Measurements from ENCODE around the gene TMEM192.
A peak's percentile ranks its signal among the peaks of the same experiment; 100 is the strongest.
"Not testable (repeated sequence)": the region's sequence is repeated elsewhere in the genome, so short reads cannot be mapped to it uniquely, and the experiment has no call there.

The TMEM192 gene

GRCh38 chr4:165112368-165113121, at the start of gene TMEM192:
TMEM192 (minus strand) TSS chr4:165112860; CDS start chr4:165112773, 87 bp downstream.
- DNase-seq = peak; percentile 92

GRCh38 chr4:165158762-165159161, 46.1 kb upstream of the TMEM192 start:
- no peak for DNase-seq

GRCh38 chr4:165156906-165157305, 44.2 kb upstream of the TMEM192 start:
- no peak for DNase-seq

- DNase-seq = no peak
Measured at GRCh38 chr4:165154482-165154881, 41.8 kb upstream of the TMEM192 start.

GRCh38 chr4:165152527-165152926, 39.9 kb upstream of the TMEM192 start:
- DNase-seq = no peak

- DNase-seq = no peak
Measured at GRCh38 chr4:165151734-165152133, 39.1 kb upstream of the TMEM192 start.

- DNase-seq = no peak
Measured at GRCh38 chr4:165150545-165150944, 37.9 kb upstream of the TMEM192 start.

- no peak for DNase-seq
Measured at GRCh38 chr4:165138843-165139242, 26.2 kb upstream of the TMEM192 start.

DNA sequence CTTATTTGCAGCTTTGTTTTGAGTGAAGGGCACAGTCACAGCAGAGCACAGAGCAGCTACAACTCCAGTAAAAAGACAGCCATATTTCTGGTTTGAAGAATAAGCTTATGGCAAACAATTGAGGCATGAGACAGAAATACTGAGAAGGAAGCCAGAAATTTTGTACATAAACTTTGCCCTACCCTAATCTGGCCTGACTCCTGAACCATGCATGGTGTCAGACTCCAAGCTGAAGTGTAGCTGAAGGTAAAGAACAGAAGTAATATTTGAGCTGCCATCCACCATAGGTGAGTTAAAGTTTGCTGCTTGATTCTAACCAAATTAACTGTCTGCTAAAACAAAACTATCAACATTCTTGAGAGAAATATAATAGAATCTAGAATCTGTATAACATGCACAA, 24.5 kb upstream of the TMEM192 start:
- DNase-seq = no peak

DNA sequence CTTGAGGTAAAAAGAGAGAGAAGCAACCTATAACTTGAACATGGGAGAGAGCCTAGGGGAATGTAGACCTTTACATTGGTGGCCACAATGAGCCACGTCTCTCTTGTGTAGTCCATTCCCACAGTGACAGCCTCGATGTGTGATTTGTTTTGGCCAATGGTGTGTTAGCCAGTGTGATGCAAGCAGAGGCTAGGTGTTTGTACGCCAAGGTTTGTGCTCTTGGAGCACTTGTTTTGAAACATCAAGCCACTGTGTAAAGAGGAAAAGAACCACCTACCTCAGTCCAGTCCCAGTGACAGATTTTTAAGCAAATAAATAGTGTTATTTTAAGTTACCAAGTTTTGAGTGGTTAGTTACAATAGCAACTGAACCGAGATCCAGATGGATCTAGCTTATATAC, 23.9 kb upstream of the TMEM192 start:
- no peak for DNase-seq

- DNase-seq = no peak
Measured at GRCh38 chr4:165133150-165133549, 20.5 kb upstream of the TMEM192 start.

GRCh38 chr4:165131247-165131832, 18.7 kb upstream of the TMEM192 start:
- peak; percentile 57 for DNase-seq

GRCh38 chr4:165129924-165130323, 17.3 kb upstream of the TMEM192 start:
- no peak for DNase-seq

GRCh38 chr4:165125869-165126499, 13.3 kb upstream of the TMEM192 start:
- not testable (repeated sequence) for DNase-seq

DNA sequence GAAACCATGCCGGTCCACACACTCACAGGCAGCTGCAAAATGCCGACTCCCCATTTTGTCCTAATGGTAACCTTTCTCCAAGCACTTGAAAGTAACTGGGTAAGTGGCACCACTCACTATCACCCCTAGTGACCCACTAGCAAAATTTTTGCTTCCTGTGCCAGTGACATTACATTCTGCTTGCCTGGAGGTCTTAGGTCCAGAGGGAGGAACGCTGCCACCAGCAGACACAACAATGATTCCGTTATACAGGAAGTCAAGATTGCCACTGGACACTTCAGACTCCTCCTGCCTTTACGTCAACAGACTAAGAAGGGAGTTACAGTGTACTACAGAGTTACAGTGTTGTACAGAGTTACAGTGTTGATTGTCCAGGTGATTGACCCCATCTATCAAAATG, 11.8 kb upstream of the TMEM192 start:
- DNase-seq = no peak

GRCh38 chr4:165118256-165118909, 5.7 kb upstream of the TMEM192 start:
- no peak for DNase-seq

DNA sequence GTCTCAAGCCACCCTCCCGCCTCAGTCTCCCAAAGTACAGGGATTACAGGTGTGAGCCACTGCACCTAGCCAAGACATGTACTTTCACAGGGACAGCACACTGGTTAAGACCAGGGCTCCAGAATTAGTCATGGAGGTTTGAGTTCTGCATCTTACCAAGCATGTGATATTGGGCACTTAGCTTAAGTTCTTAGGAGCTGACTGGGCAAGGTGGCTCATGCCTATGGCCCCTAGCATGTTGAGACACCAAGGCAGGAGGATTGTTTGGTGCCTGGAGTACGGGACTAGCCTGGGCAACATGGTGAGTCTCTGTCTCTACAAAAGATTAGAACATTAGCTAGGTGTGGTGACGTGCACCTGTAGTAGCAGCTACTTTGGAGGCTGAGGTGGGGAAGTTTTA, 2.6 kb upstream of the TMEM192 start:
- no peak for DNase-seq

- peak; percentile 28 for DNase-seq
Measured at GRCh38 chr4:165111906-165112367, 723 bp downstream of the TMEM192 start.

DNA sequence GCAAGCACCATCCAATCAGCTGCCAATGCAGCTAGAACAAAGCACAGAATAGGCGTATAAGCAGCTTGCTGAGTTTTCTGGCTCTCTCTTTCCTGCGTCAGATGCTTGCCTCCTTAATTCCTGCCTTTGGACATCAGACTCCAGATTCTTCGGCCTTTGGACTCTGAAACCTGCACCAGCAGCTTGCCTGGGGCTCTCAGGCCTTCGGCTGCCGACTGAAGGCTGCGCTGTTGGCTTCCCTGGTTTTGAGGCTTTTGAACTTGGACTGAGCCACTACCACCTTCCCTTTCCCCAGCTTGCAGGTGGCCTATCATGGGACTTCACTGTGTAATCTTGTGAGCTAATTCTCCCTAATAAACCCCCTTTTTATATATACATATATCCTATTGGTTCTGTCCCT, 6.1 kb downstream of the TMEM192 start:
- no peak for DNase-seq

DNA sequence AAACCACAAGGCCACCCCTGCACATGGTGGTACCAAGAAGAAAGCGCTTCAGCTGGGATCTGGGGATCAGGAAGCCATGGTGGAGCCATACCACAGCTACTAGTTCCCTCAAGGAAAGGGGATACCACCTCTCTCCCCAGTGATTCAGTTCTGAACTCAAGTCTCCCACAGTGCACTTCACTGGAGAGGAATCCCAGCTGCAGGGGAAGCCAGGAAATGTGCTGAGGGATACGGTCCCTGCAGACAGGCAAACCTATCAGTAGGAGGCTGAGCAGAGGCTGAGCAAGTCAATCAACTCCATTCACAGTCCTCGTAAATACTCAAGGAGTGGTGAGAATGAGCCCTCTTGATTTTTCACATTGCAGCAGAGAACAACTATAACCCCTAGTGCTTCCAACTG, 11.0 kb downstream of the TMEM192 start:
- no peak for DNase-seq

DNA sequence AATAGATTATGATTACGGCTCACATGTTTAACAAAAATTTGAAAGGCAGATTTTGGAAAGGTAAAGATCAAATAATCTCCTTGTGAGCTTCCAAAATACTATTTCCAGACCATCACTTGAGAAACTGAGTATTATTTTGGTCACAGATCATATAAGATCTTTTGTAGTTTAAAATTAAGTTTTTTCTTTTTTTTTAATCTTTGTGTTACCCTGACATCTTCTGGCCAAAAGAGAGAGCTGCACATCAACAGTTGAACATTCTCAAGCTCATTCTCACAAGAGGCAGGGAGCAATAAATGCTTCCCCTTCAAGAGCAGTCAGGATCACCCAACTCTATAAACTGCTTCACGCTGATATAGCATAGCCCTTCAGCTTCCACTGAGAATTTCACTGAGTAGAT, 15.9 kb downstream of the TMEM192 start:
- no peak for DNase-seq

DNA sequence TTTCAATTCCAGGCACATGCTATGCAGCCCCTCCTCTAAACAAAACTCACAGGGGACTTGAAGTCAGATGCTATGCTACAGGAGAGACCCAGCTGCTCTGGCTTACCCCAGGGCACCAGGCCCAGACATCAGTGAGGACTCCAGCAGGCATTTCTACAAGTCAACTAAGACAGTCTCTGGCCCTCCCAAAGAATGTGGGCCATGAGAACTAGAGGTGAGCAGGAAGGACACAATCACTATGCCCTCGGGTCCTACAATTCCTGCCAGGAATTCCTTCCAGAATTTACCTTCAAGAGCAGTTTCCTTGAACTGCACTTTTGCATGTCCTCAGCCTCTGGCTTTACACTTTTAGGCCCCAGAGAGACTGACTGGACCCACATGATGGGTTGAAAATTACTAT, 17.4 kb downstream of the TMEM192 start:
- no peak for DNase-seq

GRCh38 chr4:165094873-165095272, 17.8 kb downstream of the TMEM192 start:
- no peak for DNase-seq

- DNase-seq = not testable (repeated sequence)
Measured at GRCh38 chr4:165092187-165092586, 20.5 kb downstream of the TMEM192 start.
